Measurements from ENCODE around the gene KCTD4. TPM values are rescaled to one million over a fixed set of nuclear protein-coding genes. Genes with fewer than 3 reads are reported as not detected.

KCTD4 gene
- total and polyA plus RNA-seq, 10 of the 15 experiments (the other 5 are each of a cell fraction or from before 2014, with no cell fraction given): 0.09 TPM; not detected in 9

DNA sequence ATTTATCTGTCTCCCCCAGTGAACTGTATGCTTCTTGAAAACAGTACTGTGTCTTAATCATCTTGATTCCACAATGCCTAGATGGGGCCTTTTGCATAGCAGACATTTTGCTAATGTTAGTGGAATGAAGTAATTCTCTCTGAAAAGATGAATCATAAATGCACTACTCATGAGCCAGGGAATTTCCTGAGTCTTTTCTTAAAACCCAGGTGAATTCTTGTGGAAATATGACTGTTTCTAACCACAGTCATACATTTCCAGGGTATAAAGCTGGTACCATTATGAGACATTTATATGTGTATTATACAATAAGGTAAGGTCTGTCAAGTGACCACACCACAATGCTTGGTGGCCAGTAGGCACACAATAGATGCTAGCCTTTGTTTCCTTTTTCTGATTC lies 5.5 kb upstream of the KCTD4 start (continued):
- peak; percentile 50; the same call in 1 of the 2 replicates for TF ChIP-seq BCL11A (IDR thresholded peaks at IDR 0.05; ENCODE audit: low read depth, low read length)
- no peak for TF ChIP-seq SUPT20H (IDR thresholded peaks at IDR 0.05; ENCODE audit: borderline replicate concordance, control insufficient read depth, low read depth, low read length)
- TF ChIP-seq RUNX3 (IDR thresholded peaks at IDR 0.05; ENCODE audit: low read length): peak; percentile 96
- peak in 1 of 2 experiments; percentile 78; a peak in 1 of 4 replicates for TF ChIP-seq ETV6 (conservative IDR thresholded peaks at IDR 0.05 in 1 of 2, IDR thresholded peaks at IDR 0.05 in 1 of 2; ENCODE audit: borderline replicate concordance in 1 of 2, low read depth in 1 of 2)
- no peak for TF ChIP-seq TCF3 (IDR thresholded peaks at IDR 0.05; ENCODE audit: borderline replicate concordance, insufficient read depth, low read depth, low read length)
- peak; percentile 94 for TF ChIP-seq FOXM1 (IDR thresholded peaks at IDR 0.05; ENCODE audit: low read depth, low read length)
- TF ChIP-seq, protein P1, sequence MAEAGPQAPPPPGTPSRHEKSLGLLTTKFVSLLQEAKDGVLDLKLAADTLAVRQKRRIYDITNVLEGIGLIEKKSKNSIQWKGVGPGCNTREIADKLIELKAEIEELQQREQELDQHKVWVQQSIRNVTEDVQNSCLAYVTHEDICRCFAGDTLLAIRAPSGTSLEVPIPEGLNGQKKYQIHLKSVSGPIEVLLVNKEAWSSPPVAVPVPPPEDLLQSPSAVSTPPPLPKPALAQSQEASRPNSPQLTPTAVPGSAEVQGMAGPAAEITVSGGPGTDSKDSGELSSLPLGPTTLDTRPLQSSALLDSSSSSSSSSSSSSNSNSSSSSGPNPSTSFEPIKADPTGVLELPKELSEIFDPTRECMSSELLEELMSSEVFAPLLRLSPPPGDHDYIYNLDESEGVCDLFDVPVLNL (IDR thresholded peaks at IDR 0.05; ENCODE audit: low read depth, low read length): no peak
- no peak for TF ChIP-seq EZH2 (IDR thresholded peaks at IDR 0.05; ENCODE audit: borderline replicate concordance, control insufficient read depth, low read depth, low read length)
- TF ChIP-seq IKZF2 (IDR thresholded peaks at IDR 0.05): peak; percentile 74 to 82; a peak in 3 of 4 replicates
- TF ChIP-seq GABPA (IDR thresholded peaks at IDR 0.05; ENCODE audit: low read depth): peak; percentile 50; the same call in 1 of the 2 replicates
- TF ChIP-seq, protein P2, sequence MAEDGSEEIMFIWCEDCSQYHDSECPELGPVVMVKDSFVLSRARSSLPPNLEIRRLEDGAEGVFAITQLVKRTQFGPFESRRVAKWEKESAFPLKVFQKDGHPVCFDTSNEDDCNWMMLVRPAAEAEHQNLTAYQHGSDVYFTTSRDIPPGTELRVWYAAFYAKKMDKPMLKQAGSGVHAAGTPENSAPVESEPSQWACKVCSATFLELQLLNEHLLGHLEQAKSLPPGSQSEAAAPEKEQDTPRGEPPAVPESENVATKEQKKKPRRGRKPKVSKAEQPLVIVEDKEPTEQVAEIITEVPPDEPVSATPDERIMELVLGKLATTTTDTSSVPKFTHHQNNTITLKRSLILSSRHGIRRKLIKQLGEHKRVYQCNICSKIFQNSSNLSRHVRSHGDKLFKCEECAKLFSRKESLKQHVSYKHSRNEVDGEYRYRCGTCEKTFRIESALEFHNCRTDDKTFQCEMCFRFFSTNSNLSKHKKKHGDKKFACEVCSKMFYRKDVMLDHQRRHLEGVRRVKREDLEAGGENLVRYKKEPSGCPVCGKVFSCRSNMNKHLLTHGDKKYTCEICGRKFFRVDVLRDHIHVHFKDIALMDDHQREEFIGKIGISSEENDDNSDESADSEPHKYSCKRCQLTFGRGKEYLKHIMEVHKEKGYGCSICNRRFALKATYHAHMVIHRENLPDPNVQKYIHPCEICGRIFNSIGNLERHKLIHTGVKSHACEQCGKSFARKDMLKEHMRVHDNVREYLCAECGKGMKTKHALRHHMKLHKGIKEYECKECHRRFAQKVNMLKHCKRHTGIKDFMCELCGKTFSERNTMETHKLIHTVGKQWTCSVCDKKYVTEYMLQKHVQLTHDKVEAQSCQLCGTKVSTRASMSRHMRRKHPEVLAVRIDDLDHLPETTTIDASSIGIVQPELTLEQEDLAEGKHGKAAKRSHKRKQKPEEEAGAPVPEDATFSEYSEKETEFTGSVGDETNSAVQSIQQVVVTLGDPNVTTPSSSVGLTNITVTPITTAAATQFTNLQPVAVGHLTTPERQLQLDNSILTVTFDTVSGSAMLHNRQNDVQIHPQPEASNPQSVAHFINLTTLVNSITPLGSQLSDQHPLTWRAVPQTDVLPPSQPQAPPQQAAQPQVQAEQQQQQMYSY (CRISPR knock-in tag; IDR thresholded peaks at IDR 0.05): no peak
- TF ChIP-seq NFYB (IDR thresholded peaks at IDR 0.05; ENCODE audit: insufficient read depth, low read depth, low read length): no peak
- TF ChIP-seq, protein P3, sequence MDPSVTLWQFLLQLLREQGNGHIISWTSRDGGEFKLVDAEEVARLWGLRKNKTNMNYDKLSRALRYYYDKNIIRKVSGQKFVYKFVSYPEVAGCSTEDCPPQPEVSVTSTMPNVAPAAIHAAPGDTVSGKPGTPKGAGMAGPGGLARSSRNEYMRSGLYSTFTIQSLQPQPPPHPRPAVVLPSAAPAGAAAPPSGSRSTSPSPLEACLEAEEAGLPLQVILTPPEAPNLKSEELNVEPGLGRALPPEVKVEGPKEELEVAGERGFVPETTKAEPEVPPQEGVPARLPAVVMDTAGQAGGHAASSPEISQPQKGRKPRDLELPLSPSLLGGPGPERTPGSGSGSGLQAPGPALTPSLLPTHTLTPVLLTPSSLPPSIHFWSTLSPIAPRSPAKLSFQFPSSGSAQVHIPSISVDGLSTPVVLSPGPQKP (IDR thresholded peaks at IDR 0.05; ENCODE audit: low read depth, low read length): no peak
- TF ChIP-seq SMAD5 (IDR thresholded peaks at IDR 0.05; ENCODE audit: low read depth): no peak
- TF ChIP-seq TAF1 (IDR thresholded peaks at IDR 0.05; ENCODE audit: borderline replicate concordance, low read depth, low read length): no peak
- TF ChIP-seq MTA2 (IDR thresholded peaks at IDR 0.05; ENCODE audit: low read depth): peak; percentile 27; the same call in 1 of the 2 replicates
- TF ChIP-seq HDGF (IDR thresholded peaks at IDR 0.05): no peak
- TF ChIP-seq LARP7 (IDR thresholded peaks at IDR 0.05): no peak
- TF ChIP-seq EGR1 (IDR thresholded peaks at IDR 0.05; ENCODE audit: borderline replicate concordance in 1 of 2, low read depth in 2 of 2, low read length in 2 of 2): no peak
- TF ChIP-seq, protein P4, sequence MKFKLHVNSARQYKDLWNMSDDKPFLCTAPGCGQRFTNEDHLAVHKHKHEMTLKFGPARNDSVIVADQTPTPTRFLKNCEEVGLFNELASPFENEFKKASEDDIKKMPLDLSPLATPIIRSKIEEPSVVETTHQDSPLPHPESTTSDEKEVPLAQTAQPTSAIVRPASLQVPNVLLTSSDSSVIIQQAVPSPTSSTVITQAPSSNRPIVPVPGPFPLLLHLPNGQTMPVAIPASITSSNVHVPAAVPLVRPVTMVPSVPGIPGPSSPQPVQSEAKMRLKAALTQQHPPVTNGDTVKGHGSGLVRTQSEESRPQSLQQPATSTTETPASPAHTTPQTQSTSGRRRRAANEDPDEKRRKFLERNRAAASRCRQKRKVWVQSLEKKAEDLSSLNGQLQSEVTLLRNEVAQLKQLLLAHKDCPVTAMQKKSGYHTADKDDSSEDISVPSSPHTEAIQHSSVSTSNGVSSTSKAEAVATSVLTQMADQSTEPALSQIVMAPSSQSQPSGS (IDR thresholded peaks at IDR 0.05; ENCODE audit: low read length): peak; percentile 86; the same call in 1 of the 2 replicates
- TF ChIP-seq CREB1 (IDR thresholded peaks at IDR 0.05; ENCODE audit: low read depth): peak; percentile 13; the same call in 1 of the 2 replicates
- peak; percentile 59; the same call in 1 of the 2 replicates for TF ChIP-seq ZNF217 (IDR thresholded peaks at IDR 0.05)
- peak; percentile 65 for TF ChIP-seq IKZF1 (conservative IDR thresholded peaks at IDR 0.05)
- peak; percentile 98 for TF ChIP-seq JUNB (IDR thresholded peaks at IDR 0.05)
- no peak for TF ChIP-seq FOS (IDR thresholded peaks at IDR 0.05; ENCODE audit: borderline replicate concordance, extremely low read depth, insufficient read length)

All from GM12878 (cell line).